ENCODE data around the gene NDUFS2. TPM values are rescaled to one million over a fixed set of nuclear protein-coding genes. Genes with fewer than 3 reads are reported as not detected.

NDUFS2 gene
- total and polyA plus RNA-seq, 9 of the 15 experiments (the other 6 are each of a cell fraction or from before 2014, with no cell fraction given), result 70.0 to 176 (median 141) TPM

DNA sequence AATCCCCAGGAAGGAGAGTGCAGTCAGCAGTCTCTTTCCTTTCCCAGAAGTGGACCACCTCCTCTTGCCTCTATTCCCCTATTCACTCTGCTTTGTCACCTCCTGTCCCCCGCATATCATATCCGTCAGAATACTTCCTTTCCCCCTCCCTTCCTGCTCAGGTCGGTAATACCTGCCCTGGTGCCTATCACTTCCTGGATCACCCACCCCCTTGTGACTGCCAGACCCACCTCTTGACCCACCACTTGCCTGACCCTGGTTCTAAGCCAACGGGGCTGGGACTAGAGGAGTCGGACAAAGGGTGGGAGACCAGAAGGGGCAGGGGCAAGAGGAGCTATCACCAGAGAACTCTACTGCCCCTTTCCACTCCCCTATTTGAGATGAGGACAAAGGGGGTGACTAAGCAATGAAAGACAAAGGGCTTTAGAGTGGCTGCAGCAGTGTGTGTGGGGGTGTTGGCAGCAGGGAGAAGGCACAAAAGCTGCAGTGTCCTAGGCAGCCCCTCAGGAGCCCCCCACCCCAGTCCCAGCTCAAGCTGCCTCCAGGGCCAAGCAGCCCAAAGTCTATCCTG, 1.7 kb upstream of the NDUFS2 start (continued):
- TF ChIP-seq ETV6 (IDR thresholded peaks at IDR 0.05; ENCODE audit: borderline replicate concordance in 1 of 2, low read depth in 2 of 2, low read length in 1 of 2) (no peak; a peak in 1 of 4 replicates), ETV6 (CRISPR knock-in tag; IDR thresholded peaks at IDR 0.05; ENCODE audit: borderline replicate concordance) (no peak), CBFA2T2 (conservative IDR thresholded peaks at IDR 0.05) (no peak), ATF7 (IDR thresholded peaks at IDR 0.05) (no peak), GTF2F1 (IDR thresholded peaks at IDR 0.05; ENCODE audit: low read depth, low read length) (no peak), EZH2 (IDR thresholded peaks at IDR 0.05; ENCODE audit: borderline replicate concordance, low read depth, low read length) (no peak), RNF2 (IDR thresholded peaks at IDR 0.05) (no peak), SMAD4 (CRISPR knock-in tag; conservative IDR thresholded peaks at IDR 0.05) (no peak; the same call in 1 of the 2 replicates), RAD21 (CRISPR knock-in tag; conservative IDR thresholded peaks at IDR 0.05 in 1 of 2, IDR thresholded peaks at IDR 0.05 in 1 of 2) (no peak), ZNF586 (CRISPR knock-in tag; conservative IDR thresholded peaks at IDR 0.05) (no peak), XRCC3 (IDR thresholded peaks at IDR 0.05) (no peak), OTX1 (CRISPR knock-in tag; IDR thresholded peaks at IDR 0.05) (no peak), NR2F6 (CRISPR knock-in tag; IDR thresholded peaks at IDR 0.05) (no peak), MXI1 (IDR thresholded peaks at IDR 0.05; ENCODE audit: low read depth, low read length) (no peak), NCOA6 (IDR thresholded peaks at IDR 0.05) (no peak), PTRF (tag; IDR thresholded peaks at IDR 0.05) (no peak), ZNF232 (CRISPR knock-in tag; IDR thresholded peaks at IDR 0.05) (no peak), ZNF707 (CRISPR knock-in tag; conservative IDR thresholded peaks at IDR 0.05) (no peak), NFIC (IDR thresholded peaks at IDR 0.05) (no peak; the same call in 1 of the 2 replicates), WHSC1 (IDR thresholded peaks at IDR 0.05; ENCODE audit: low read length) (no peak), ZNF134 (CRISPR knock-in tag; conservative IDR thresholded peaks at IDR 0.05) (no peak)
- TF ChIP-seq, protein P1, sequence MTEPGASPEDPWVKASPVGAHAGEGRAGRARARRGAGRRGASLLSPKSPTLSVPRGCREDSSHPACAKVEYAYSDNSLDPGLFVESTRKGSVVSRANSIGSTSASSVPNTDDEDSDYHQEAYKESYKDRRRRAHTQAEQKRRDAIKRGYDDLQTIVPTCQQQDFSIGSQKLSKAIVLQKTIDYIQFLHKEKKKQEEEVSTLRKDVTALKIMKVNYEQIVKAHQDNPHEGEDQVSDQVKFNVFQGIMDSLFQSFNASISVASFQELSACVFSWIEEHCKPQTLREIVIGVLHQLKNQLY (CRISPR knock-in tag; conservative IDR thresholded peaks at IDR 0.05), result no peak
- TF ChIP-seq, protein P2, sequence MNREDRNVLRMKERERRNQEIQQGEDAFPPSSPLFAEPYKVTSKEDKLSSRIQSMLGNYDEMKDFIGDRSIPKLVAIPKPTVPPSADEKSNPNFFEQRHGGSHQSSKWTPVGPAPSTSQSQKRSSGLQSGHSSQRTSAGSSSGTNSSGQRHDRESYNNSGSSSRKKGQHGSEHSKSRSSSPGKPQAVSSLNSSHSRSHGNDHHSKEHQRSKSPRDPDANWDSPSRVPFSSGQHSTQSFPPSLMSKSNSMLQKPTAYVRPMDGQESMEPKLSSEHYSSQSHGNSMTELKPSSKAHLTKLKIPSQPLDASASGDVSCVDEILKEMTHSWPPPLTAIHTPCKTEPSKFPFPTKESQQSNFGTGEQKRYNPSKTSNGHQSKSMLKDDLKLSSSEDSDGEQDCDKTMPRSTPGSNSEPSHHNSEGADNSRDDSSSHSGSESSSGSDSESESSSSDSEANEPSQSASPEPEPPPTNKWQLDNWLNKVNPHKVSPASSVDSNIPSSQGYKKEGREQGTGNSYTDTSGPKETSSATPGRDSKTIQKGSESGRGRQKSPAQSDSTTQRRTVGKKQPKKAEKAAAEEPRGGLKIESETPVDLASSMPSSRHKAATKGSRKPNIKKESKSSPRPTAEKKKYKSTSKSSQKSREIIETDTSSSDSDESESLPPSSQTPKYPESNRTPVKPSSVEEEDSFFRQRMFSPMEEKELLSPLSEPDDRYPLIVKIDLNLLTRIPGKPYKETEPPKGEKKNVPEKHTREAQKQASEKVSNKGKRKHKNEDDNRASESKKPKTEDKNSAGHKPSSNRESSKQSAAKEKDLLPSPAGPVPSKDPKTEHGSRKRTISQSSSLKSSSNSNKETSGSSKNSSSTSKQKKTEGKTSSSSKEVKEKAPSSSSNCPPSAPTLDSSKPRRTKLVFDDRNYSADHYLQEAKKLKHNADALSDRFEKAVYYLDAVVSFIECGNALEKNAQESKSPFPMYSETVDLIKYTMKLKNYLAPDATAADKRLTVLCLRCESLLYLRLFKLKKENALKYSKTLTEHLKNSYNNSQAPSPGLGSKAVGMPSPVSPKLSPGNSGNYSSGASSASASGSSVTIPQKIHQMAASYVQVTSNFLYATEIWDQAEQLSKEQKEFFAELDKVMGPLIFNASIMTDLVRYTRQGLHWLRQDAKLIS (CRISPR knock-in tag; IDR thresholded peaks at IDR 0.05), result no peak
- TF ChIP-seq, protein P3, sequence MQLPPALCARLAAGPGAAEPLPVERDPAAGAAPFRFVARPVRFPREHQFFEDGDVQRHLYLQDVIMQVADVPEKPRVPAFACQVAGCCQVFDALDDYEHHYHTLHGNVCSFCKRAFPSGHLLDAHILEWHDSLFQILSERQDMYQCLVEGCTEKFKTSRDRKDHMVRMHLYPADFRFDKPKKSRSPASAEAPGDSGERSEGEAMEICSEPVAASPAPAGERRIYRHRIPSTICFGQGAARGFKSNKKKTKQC (CRISPR knock-in tag; IDR thresholded peaks at IDR 0.05), result no peak
- TF ChIP-seq, protein P4, sequence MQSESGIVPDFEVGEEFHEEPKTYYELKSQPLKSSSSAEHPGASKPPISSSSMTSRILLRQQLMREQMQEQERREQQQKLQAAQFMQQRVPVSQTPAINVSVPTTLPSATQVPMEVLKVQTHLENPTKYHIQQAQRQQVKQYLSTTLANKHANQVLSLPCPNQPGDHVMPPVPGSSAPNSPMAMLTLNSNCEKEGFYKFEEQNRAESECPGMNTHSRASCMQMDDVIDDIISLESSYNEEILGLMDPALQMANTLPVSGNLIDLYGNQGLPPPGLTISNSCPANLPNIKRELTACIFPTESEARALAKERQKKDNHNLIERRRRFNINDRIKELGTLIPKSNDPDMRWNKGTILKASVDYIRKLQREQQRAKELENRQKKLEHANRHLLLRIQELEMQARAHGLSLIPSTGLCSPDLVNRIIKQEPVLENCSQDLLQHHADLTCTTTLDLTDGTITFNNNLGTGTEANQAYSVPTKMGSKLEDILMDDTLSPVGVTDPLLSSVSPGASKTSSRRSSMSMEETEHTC (IDR thresholded peaks at IDR 0.05), result no peak
